Anterior cingulate cortex (tissue), 58 donors: ENCODE data around the gene G6PC3.
A peak's percentile ranks its signal among the peaks of the same experiment; 100 is the strongest.
"Not testable (repeated sequence)": the region's sequence is repeated elsewhere in the genome, so short reads cannot be mapped to it uniquely, and the experiment has no call there.

Experiments used
- DNase-seq, 58 donors: peaks; one replicate each; lab custom pipeline; 2025; lab: John Stamatoyannopoulos, UW

The G6PC3 gene

GRCh38 chr17:44081681-44082080 is 11.1 kb downstream of the G6PC3 start:
- DNase-seq, result no peak

- no peak for DNase-seq
Measured at GRCh38 chr17:44082256-44082927, 11.9 kb downstream of the G6PC3 start.

- DNase-seq, result no peak
Measured at GRCh38 chr17:44083250-44083849, 12.8 kb downstream of the G6PC3 start.

- no peak for DNase-seq
Measured at GRCh38 chr17:44084131-44084538, 13.6 kb downstream of the G6PC3 start.

- DNase-seq, result no peak
Measured at GRCh38 chr17:44084921-44085320, 14.4 kb downstream of the G6PC3 start.

GRCh38 chr17:44085908-44086307 is 15.4 kb downstream of the G6PC3 start:
- no peak for DNase-seq

GRCh38 chr17:44086364-44087311 is 16.1 kb downstream of the G6PC3 start:
- peak in 42 of 58 donors; percentile 10 to 83 (median 40) for DNase-seq

GRCh38 chr17:44087319-44087718 is 16.8 kb downstream of the G6PC3 start:
- DNase-seq, result no peak

GRCh38 chr17:44088254-44088653 is 17.7 kb downstream of the G6PC3 start:
- DNase-seq, result no peak

- DNase-seq, result no peak
Measured at GRCh38 chr17:44091200-44091997, 20.9 kb downstream of the G6PC3 start.

- DNase-seq, result no peak
Measured at GRCh38 chr17:44092051-44092450, 21.5 kb downstream of the G6PC3 start.

- DNase-seq, result no peak
Measured at GRCh38 chr17:44093231-44093900, 22.8 kb downstream of the G6PC3 start.

GRCh38 chr17:44094701-44095387 is 24.3 kb downstream of the G6PC3 start:
- no peak for DNase-seq

GRCh38 chr17:44095388-44095646 is 24.8 kb downstream of the G6PC3 start:
- no peak for DNase-seq

GRCh38 chr17:44095647-44096496 is 25.3 kb downstream of the G6PC3 start:
- DNase-seq, result peak in 53 of 58 donors; percentile 14 to 83 (median 58)

- DNase-seq, result peak in 24 of 58 donors; percentile 10 to 65 (median 42)
Measured at GRCh38 chr17:44097110-44097958, 26.8 kb downstream of the G6PC3 start.

- DNase-seq, result not testable (repeated sequence)
Measured at GRCh38 chr17:44101858-44102257, 31.3 kb downstream of the G6PC3 start.
